Sigmoid colon (tissue), 4 donors: ENCODE results near the gene TNS1.

ENCODE experiments used
- CTCF ChIP-seq, 4 experiments: fragments of 450-650 bp in 3 of 4; fragments of 200-600 bp in 1 of 4; IDR thresholded peaks; one replicate each; pipeline ENCODE4 v1.5.1; 2016 to 2019; ENCODE audit warnings: antibody characterized with exemption in 4 of 4, mild to moderate bottlenecking in 3 of 4, moderate library complexity in 2 of 4
- EP300 ChIP-seq, 4 donors: sonication (generic); formaldehyde crosslinking; IDR thresholded peaks; one replicate each; pipeline ENCODE4 v1.6.1; 2017; ENCODE audit warnings: antibody characterized with exemption in 4 of 4
- POLR2A ChIP-seq, 2 donors: fragments of 450-650 bp; IDR thresholded peaks; one replicate each; pipeline ENCODE4 v1.6.1; 2016; ENCODE audit warnings: antibody characterized with exemption in 2 of 2, mild to moderate bottlenecking in 2 of 2, moderate library complexity in 2 of 2

DNA sequence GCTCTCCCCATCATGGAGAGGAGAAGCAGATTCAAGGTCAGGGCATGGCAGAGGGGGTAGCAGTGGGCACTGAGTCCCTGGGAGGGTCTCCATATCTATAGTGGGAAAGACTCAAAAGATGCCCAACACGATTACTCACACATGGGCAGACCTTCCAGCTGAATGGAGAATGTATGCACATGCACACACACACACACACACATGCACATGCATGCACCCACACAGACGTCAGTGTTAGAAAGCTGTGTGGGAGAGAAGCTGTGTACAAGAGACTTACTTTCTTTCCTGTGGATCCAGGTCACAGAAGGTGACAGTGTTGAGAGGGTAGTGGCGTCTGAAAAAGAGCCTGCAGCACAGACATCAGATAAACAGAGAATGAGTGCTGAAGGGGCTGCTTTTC lies 194.5 kb downstream of the TNS1 start:
- TF ChIP-seq CTCF (IDR thresholded peaks at IDR 0.05) (no peak), POLR2A (IDR thresholded peaks at IDR 0.05) (no peak), EP300 (IDR thresholded peaks at IDR 0.05) (no peak)
